ENCODE measurements around the gene LPCAT2.

LPCAT2 gene, protein sequence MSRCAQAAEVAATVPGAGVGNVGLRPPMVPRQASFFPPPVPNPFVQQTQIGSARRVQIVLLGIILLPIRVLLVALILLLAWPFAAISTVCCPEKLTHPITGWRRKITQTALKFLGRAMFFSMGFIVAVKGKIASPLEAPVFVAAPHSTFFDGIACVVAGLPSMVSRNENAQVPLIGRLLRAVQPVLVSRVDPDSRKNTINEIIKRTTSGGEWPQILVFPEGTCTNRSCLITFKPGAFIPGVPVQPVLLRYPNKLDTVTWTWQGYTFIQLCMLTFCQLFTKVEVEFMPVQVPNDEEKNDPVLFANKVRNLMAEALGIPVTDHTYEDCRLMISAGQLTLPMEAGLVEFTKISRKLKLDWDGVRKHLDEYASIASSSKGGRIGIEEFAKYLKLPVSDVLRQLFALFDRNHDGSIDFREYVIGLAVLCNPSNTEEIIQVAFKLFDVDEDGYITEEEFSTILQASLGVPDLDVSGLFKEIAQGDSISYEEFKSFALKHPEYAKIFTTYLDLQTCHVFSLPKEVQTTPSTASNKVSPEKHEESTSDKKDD

DNA sequence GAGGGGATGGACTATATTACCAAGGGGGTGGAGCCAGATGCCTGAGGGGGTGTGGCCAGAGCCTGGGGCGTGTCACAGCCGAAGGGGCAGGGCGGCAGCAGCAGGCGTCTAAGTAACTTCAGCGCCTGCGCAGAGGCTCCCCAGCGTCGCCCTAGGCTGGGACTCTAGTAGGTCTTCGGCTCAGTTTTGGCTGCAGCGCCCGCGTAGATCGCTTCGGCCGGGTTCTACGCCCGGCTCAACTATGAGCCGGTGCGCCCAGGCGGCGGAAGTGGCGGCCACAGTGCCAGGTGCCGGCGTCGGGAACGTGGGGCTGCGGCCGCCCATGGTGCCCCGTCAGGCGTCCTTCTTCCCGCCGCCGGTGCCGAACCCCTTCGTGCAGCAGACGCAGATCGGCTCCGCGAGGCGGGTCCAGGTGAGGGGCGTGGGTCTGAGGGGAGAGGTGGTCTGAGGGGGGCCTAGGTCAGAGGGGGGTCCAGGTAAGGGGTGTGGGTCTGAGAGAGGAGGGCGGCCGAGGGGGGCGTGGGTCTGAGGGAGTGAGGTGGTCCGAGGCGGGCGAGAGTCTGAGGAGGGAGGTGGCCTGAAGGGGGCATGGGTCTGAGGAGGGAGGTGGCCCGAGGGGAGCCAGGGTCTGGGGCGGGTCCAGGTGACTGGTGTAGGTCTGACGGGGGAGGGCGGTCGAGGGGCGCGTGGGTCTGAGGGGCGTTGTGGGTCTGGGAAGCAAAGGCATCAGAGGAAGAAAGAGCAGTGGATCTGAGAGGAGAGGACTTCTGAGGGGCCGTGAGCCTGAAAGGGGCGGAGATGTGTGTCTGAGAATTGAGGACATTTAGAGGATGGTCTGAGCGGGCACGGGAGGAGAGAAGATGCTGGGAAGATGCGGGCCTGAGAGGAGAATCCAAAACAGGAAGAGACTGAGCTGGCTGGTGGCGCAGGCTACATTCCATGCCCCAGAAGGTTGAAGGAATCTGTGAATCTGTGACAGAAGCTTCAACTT, at the start of gene LPCAT2:
TSS of gene LPCAT2 (plus strand) at position 132 of the 991 bp plus-strand sequence. CDS start at position 242, 110 bp downstream.
- peak; percentile 13 for DNase-seq

DNA sequence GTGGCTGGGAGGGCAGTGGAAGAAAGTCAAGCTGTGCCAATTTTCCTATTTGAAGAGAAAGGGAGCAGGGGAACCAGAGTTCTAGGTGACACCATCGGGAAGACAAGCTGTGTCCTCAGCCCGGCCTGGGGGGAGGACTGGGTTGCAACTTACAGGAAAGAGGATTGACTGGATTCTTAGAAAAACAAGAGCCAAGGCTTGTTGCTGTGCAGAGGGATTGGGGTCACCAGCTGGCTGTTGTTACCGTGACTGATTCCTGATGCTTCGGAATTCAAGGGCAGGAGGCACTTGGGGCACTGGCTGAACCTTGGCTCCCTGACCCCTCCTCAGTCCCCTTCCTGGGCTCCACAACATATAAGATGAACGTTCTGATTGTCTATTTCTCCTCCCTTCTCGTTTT, 46.6 kb upstream of the LPCAT2 start:
- DNase-seq: no peak

DNA sequence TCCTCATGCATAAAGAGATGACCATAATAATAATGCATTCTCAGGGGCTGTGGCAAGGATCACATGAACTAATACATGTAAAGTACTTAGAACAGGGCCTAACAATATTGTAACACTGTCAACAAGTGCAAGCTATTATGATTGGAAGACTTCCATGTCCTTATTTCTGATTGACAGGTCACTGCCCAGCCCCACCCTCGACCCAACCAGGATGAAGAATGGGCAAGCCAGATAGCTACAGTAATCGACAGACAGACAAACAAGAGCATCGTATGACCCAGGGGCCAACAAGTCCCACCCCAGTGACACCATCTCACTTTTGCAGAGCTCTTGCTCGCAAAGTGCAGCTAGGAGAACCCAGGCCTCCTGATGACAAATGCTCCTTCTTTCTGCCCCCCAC, 44.5 kb upstream of the LPCAT2 start:
- no peak for DNase-seq

DNA sequence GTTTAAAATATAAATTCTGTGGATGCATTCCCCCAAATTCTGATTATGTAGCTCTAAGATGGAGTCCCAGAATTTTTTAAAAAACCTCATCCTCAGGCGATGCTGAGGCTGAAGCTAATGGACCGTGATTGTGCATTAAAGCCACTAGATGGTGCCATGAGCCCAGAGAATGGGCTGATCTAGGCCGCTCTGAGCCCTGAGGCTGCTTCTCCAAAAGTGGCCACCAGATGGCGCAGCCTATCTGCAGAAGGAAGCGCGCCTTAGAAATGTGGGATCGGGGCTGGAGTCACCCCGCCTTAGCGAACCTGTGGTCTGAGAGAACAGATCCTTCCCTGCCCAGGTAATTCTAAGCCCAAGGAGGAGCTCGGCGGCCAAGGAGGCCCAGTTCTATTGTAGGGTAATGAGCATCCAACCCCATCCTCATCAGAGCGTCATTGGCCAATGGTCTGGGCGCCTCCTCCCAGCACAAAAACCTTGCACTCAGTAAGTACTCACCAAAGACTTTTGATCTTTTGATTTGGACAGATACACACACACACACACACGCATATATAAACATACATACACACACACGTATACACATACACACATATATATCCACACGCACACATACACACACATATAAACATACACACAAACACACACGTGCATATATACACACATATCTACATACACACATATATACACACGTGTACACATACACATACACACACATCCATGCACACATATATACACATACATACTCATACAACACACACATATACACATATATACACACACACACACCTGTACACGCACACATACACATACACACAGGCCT, 43.6 kb upstream of the LPCAT2 start:
- DNase-seq: peak; percentile 79

DNA sequence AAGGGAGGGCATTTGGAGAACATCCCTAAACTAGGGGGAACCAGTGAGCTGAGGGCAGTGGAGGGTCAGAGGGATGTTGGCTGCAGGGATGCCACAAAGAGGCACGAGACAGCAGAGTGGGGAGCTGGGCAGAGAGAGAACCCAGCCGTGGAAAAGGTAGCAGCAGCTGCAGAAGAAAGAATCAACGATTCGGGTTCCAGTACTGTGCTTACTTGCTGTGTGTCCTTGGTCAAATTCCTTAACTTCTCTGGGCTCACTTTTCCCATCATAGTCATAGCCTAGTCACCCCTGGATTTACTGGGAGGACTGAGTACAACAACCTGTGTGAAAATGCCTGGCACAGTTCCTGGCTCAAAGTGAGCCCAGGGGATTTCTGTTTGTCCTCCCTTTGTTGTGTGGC, 42.7 kb upstream of the LPCAT2 start:
- DNase-seq: no peak

DNA sequence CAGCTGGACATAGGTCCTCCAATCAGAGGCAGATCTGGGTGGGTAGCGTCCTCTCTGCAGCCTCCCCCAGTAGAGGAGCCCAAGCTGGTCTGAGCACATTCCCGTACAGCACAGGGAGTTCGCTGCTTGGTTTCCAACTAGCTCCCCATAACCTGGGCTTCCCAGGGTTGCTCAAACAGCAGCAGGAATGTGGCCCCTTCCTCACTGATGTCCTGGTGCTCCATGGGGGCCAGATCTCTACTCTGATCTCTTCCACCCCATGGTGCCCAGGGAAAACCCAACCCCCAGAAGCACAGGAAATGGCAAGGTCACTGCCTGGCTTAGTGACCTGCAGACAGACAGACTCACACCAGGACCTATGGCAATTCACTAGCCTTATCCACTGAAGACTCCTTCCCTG, 41.0 kb upstream of the LPCAT2 start:
- no peak for DNase-seq

DNA sequence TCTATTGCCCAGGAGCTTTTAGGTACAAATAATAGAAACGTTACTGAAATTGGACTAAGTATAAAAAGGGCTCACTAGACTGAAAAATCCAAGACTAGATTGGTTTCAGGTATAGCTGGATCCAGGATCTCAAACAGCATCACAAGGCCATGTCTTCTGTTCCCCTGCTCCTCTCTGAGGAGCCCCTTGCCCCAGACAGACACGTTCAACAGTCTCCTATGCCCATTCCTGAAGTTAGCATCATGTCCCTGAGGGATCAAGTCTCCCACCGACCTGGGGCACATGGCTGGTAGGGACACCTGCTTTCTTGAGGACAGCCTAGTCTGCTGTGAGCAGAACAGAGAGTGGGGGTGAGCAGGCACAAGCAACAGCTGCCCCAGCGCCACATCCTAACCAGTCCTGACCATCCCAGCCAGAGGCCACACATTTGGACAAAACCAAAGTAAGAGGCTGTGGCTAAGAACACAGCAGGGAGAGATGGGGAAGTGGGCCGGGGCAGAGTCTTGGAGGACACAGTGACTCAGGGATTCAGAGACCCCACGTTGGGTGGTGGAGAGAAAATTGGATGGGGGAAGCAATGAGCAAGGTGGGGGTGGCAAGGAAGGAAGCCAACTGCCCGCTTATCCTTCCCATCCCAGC, 40.4 kb upstream of the LPCAT2 start:
- no peak for DNase-seq

DNA sequence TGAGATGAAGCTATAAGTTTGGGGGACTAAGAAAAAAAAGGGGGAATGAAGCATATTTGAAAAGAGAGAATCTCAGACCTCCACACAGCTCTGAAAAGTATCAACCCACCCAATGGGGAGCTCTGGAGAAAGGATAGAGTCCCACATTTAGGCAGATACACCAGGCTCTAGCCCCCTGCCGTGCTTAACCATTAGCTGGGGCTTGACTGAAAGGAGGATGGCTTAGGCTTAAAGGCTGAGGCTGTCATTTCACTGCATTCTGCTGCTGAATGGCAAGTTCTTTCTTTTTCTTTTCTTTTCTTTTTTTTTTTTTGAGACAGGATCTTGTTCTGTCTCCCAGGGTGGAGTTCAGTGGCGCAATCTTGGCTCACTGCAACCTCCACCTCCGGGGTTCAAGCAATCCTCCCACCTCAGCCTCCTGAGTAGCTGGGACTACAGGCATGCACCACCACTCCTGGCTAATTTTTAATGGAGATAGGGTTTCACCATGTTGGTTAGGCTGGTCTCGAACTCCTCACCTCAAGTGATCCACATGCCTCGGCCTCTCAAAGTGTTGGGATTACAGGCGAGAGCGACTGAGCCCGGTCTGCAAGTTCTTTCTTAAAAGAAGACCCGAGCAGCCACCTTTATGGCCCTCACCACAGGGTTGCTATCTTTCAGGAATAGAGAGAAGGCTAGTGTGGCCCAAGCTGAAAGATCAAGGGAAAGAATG, 38.9 kb upstream of the LPCAT2 start:
- no peak for DNase-seq

DNA sequence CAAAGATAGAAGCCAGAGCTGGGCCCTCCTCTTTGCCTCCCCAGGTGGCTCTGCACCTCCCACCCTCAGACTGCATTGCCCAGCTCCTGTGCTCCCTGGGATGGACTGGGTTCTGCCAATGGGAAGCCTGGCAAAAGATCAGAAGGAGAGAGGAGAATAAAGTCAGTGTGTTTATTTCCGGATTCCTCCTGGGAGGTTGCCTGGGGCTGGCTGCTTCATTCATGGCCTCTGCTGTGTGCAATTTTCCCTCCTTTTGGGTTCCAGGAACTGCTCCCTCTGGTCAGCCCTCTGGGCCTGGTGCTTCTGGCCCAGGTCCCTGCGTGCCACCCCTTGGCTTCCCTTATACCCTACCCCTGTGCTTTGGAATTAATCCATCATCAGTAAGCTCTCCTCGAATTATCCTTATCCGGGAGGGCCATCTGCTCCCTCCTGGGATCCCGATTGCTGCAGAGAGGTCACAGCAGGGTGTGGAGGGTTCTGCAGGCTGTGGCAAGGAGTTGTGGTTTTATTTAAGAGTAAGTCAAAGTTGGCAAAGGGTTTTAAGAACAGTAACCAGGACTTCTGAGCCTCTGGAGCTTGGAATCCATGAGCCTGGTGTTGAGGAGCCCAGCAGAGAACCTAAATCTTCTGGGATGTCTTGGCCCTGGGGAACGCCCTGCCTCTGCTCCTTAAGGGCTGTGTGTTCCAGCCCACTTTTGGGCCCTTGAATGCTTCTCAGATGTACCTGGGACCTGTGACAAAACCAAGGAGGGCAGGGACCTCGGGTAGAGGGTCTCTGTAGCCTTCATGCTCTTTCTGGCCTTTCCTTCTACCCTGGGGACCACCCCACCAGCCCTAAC, 38.1 kb upstream of the LPCAT2 start:
- DNase-seq: peak; percentile 5

DNA sequence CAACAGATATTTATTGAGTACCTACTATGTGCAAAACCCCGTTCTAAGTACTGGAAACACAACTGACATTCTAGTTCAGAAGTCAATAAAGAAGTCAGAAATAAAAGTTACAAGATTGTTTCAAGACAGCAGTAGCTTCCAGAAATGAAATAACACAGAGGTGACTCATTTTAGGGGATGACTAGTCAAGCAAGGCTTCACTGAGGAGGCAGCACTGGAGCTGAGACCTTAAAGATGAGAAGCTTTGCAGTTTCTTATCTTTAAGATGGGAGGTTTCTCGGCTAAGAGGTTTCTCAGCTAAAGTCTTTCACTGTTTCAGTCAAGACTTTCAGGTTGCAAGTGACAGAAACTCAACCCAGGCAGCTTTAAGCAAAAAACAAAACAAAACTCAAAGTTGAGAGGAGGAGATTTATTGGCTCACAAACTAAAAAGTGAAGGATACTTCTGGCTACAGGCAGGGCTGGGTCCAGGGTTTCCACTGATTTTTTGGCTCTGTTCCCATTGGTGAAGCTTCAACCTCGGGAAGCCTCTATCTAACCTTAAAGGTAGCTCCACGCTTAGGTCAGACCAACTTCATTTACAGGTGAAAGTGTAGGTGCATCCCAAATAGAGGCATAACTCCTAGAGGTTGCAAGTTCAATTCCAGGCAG, 37.3 kb upstream of the LPCAT2 start:
- DNase-seq: no peak

DNA sequence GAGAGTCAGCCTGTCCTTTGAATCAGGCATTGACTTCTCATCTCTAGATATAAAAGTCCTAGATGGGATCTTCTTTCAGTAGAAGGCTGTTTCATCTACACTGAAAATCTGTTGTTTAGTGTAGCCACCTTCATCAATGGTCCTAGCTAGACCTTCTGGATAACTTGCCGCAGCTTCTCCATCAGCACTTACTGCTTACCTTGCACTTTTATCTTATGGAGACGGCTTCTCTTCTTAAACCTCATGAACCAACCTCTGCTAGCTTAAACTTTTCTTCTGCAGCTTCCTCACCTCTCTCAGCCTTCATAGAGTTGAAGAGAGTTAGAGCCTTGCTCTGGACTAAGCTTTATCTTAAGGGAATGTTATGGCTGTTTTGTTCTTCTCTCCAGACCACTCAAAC, 35.3 kb upstream of the LPCAT2 start:
- DNase-seq: no peak

DNA sequence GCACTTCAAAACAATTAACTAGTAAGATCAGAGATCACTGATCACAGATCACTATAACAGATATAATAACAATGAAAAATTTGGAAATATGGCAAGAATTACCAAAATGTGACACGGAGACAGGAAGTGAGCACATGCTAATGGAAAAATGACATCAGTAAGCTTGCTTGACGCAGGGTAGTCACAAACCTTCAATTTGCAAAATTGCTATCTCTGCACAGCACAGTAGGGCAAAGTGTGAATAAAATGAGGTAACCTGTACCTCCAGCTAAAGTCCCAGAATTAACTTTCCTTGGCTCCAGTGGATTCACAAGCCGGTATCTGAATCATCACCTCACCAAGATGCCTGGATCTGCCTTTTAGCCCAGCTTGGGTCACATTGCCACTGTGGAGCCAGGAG, 34.1 kb upstream of the LPCAT2 start:
- no peak for DNase-seq

DNA sequence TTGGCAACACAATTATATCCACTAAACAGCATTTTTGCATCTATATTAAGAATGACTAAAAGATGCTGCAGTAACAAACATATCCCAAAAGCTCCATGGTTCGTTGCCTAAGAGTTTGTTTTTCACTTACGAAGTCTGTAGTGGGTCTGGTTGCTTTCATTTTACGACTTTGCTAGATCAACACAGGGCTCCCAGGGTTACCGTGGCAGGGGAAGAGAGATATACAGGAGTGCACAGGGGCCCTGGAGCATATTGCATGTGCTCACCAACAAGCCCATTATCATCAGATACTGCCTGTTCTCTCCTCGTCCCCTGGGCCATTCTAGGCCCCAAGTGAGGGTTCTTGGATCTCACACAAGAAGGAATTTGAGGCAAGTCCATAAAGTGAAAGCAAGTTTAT, 33.0 kb upstream of the LPCAT2 start:
- DNase-seq: peak; percentile 44

DNA sequence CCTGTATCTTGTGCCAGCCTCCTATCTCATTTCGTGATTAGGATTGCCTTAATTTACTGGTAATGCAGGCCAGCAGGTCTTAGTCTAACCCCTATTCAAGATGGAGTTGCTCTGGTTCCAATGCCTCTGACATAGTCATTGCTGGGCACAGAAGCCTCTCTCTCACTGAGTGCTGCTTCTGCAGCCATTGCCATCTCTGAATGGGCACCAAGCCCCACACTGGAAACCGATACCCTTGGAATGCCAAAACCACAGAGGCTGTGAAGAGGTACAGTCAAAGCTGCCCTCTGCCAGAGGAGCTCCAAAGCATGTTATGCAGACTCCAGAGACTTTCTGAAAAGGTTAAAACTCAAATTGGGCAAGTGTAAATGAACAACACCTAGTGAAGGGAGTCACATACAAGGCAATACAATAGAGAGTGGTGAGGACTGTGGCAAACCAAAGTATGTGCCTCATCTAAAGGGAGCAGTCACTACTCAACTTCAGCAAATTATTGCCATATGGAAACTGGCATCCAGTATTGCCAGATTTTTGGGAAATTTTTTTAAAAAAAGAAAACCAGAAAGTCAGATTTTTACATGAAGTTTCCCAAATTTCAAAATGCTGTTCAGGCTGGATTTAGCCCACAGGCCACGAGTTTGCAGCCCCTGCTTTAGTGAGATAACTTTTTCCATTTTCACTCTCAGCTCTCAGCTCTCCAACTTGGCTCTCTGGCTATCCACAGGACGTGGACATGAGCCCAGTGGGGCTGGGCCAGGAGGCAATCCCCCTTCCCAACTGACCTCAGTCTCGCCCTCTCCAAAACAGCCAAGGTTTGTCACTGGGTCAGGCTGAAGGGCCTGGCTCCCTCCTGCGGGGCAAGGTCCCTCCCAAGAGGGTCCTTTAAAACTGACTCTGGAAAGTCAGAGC, 32.0 kb upstream of the LPCAT2 start:
- DNase-seq: peak; percentile 3

DNA sequence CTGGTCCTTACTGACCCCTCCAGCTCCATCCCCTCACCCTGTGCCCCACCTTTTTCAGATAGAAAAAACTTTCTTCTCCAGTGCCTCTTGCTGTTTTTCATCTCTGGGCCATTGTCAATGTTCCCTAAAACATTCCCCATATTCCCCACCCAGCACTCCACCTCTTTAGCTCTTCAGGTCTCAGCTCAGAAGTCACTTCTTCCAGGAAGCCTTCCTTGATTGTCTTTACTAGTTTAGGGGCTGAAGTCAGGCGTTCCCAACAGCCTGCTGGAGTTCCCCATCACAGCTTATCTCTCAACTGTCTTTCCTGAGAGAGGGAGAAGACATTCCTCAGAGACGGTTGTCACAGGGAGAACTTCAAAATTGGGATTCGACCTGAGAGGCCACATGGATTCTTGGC, 31.1 kb upstream of the LPCAT2 start:
- DNase-seq: no peak

DNA sequence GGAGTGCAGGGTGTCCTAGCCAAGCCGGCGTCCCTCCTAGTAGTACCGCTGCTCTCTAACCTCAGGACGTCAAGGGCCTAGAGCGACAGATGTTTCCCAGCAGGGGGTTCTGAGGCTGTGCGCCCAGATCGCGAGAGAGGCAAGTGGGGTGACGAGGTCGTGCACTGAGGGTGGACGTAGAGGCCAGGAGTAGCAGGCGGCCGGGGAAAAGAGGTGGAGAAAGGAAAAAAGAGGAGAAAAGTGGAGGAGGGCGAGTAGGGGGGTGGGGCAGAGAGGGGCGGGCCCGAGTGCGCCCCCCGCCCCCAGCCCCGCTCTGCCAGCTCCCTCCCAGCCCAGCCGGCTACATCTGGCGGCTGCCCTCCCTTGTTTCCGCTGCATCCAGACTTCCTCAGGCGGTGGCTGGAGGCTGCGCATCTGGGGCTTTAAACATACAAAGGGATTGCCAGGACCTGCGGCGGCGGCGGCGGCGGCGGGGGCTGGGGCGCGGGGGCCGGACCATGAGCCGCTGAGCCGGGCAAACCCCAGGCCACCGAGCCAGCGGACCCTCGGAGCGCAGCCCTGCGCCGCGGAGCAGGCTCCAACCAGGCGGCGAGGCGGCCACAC, 29.9 kb upstream of the LPCAT2 start, which contains the start of gene MMP2:
TSS of gene MMP2 (plus strand) at position 372 of the 603 bp plus-strand sequence. CDS start 282 bp downstream, outside the sequence.
- DNase-seq: peak; percentile 29

DNA sequence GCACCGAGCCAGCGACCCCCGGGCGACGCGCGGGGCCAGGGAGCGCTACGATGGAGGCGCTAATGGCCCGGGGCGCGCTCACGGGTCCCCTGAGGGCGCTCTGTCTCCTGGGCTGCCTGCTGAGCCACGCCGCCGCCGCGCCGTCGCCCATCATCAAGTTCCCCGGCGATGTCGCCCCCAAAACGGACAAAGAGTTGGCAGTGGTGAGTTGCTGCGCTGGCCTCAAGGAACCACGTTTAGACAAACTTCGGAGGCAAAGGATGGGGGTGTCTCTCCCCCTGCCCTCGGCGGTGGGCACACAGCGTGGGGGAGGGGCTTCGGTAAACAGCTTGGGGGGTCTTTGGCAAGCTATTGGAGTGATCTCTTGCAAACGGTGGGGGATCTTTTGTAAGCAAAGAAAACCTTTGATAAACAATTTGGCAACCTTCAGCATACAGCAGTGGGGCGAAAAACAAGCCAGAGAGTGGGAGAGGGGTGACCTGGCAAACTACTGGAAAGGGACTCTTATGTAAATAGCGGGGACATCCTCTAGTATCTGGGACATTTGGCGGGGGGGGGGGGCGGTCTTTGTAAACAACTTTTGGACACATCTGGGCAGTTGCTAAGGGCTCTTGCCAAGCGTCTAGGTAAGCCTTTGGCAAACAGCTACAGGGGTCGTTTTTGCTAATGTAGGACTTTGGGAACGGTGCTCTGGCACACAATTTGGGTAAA, 29.3 kb upstream of the LPCAT2 start:
- no peak for DNase-seq

All from DMS79 treated with DMSO at 0.1 percent for 48 hours (cell line).